Activated CD8-positive, alpha-beta memory T cell treated with anti-CD3 and anti-CD28 coated beads, Interleukin-2, amount 50 U/mL, for 1 hour (primary cell): ENCODE data around the gene KDM4C.

Source experiments
- DNase-seq: peaks from one replicate; pipeline ENCODE4 v3.0.0-alpha.2; 2020; ENCODE audit errors: extremely low read depth

The KDM4C gene

DNA sequence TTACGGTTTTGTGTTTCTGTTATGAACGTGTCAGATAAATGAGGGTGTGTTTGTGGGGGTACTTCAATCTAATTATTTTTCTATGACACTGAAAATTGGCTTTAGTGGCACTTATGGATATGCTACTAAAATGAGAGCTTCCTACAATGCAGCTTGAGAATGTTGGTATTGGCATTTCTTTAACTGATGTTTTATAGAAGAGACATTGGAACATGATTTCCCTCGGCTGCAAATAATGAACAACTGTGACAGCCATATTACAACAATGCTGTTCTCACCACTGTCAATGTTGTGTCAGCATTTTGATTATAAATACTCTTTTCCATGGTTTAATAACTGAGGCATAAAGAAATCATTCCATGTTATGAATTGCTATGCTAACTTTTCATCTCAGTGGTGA is 279.4 kb downstream of the KDM4C start:
- DNase-seq = no peak

DNA sequence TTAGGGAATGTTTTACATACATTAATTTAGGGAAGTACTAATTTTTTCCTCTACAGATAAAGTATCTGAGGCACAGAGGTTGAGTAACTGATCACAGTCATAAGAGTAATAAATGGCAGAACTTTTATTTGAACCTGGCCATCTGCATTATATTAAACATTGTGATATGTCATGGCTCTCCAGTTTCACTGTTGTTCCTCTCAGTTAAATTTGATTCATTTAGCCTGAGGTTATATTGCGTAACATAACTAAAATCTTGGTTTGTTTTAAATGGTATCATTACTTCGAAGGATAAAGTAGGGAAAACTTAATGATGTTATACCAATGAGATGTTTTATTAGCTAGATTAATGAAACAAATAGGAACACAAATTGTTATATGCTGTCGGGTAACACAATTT is 284.4 kb downstream of the KDM4C start:
- no peak for DNase-seq

DNA sequence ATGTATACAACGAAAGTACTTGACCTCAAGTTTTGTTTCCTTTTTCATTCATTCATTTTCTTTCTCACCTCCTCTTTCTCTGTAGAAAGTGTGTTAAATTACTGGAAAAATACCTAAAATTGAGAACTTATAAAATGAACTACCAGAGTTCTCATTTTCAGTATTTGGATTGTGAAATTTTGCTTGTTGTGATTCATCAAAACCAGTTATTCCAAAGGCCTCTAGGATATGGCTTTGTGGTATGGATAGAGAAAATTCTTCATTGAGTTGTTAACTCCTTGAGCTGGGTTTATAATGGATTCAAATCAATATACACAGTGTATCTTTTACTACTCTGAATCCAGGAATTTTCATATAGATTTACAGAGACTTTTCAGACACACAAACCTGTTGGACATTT is 287.6 kb downstream of the KDM4C start:
- no peak for DNase-seq

DNA sequence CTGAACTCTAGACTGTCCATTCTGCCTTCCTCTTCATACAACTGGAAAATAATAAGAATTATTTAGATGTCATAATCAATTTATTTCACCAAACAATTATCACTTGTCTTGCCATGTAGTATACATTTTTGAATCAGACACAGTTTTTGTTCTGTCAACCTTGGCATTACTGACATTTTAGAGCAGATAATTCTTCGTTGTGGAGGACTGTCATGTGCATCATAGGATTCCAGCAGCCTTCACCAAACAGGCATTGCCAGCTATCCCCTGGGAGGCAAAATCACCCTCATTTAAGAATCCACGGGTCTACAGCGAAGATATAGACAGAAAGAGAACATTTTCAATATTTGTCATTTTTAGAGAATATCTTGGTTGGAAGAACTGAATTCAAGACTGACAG is 293.9 kb downstream of the KDM4C start:
- DNase-seq = no peak

DNA sequence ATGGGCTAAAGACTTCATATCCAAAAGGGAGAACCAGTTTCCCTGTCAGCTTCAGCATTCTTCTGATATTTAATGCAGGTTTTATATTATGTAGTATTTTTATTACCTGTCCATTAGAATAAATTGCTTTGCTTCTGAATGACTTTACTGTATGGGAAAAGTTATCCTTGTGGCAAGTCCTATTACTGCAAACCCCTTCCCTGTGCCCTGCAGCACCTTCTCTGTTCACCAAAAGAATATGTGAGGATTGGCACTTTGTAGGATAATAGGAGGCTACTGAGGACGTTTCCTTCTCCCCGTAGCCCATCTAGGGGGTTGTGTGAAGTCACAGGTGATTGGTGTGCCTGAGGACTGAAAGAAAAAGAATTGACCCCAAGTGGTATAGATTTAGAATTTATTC is 296.1 kb downstream of the KDM4C start:
- DNase-seq = no peak

DNA sequence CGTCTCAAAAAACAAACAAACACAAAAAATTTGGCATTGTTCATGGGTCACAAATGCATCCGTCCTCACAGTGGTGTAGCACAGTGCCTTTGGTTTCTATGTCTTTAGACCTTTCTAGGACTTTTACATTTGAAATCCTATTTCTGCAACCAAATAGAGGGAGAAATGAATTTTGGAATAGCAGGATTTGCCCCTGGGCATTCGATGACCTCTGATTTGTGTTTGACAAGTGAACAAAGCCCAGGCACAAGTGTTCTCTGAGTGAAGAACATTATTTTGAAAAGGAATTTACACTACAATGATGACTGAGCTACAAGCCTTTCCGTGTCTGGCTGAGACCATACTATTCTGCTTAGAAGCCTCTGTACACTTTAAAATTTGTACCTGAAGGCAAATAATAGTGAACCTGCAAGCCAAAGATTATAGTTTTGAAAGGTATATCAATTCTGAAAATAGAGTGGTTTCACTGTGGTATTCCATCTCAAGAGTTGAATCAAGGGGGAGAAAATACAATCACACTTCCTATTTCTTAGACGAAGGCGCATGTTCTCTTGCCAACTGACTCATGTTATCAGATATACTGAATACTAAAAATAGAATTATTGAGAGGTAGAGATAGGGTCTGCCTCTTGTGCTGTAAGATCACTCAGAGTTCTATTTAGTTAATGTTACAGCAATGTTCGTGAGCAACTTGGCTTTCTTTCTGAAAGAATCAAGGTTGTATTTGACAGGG is 297.6 kb downstream of the KDM4C start:
- no peak for DNase-seq

DNA sequence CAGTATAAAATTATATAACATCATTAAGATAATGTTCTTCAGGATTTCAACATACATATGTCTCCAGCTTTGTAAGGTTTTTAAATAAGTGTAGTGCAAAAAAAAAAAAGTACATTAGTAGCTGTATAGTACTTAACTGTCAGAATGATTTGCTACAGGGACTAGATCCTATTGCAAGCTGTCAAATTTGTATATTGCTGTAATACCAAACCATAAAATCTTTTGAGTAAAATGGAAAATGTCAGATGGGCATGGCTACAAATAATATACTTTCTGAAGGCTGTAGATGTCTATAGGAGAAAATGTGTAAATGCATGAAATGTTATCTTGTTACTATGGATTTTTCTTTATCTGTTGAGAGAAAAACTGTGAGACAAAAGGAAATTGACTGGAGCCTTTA is 298.5 kb downstream of the KDM4C start:
- no peak for DNase-seq

DNA sequence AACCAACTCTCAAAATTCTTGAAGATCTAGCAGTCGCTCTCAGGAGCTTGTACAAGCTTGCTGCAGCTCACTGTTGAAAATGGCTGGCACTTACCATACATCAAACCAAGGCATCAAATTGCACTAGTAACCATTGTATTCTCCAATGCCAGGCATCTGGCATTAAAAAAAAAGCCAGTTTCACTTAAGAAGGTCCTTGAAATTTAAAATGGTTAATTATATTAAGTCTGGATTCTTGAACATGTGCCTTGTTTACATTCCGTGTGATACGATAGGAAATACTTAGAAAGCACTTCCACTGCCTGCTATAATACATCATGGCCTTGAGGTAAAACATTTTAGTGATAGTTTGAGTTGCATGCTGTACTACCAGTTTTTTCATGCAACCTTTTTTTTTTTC is 300.7 kb downstream of the KDM4C start:
- no peak for DNase-seq

DNA sequence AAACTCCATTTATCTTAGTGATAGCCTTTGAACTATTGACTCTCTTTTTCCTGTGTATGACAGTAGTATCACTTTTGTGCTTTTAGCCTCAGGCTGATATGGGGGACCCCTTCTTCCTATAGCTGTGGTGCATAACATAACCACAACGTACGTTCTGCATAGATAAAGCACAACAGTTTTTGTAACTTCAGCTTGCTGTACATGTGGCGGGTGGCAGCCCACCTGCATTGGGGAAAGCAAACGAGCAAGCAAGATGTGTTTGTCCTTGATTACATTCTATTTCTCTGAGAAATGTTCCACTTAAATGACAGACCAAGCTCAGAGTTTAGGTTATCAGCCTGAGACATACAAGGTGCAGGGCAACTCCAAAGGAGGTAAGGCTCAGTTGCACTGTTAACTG is 309.4 kb downstream of the KDM4C start:
- no peak for DNase-seq

DNA sequence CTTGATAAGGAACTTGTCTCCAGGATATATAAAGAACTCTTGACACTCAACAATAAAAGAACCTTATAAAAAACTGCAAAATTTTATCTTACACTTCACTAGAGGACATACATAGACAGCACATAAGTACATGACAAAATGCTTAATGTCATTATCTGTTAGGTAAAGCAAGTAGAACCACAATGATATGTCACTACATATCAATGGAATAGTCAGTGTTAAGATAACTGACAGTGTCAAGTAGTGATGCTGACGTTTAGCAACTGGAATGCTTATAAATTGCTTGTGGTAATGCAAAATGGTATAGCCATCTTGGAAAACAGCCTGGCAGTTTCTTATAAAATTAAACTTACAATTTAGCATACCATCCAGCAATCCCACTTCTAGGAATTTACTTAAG is 314.1 kb downstream of the KDM4C start:
- no peak for DNase-seq

DNA sequence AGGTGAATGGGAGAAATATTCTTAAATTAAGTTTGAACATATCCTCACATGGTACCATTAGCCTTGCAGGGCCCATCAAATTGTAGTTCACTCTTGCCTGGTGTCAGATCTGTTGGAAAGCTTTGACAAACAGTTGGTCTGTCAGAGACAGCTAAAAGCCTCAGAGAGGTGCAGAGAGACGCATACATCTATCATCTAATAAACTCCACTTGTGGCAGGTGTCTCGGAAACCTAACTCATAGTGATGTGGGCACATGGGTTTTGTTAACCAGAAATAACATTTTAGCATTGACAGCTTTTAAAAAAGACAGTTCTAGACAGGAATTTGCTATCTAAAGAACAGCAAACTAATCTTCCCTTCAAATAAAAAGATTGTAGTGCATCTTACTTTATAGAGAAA is 315.9 kb downstream of the KDM4C start:
- DNase-seq = no peak

DNA sequence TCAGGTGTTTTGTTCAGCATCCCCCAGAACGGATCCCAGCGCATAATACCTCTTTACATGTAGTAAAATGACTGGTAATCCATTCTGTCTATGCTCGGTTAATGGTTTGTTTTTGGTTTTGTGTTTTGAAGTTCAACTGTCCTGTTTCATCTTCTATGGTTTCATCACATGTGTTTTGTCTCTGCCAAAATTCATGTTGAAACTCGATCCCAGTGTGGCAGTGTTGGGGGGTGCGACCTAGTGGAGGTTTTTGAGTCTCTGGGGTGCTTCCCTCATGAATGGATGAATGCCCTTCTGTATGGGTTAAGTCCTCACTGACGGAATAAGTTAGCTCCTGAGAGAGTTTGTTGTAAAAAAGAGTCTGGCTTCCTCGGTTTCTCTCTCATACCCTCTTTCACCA is 317.4 kb downstream of the KDM4C start:
- no peak for DNase-seq

DNA sequence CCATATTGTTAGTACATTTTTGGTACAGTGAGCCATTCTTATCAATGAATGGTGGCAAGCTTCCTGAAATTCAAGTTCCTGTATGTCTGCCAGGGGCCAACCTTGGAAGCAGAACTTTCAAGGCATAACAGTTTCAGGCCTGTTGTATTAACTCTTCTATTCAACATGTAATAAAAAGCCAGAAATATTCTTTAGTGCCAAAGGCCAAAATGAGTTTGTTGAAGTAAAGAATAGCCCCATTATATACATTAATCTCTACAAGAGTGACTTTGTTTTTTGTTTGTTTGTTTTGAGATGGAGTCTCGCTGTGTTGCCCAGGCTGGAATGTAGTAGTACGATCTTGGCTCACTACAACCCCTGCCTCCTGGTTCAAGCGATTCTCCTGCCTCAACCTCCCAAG is 321.3 kb downstream of the KDM4C start:
- no peak for DNase-seq

DNA sequence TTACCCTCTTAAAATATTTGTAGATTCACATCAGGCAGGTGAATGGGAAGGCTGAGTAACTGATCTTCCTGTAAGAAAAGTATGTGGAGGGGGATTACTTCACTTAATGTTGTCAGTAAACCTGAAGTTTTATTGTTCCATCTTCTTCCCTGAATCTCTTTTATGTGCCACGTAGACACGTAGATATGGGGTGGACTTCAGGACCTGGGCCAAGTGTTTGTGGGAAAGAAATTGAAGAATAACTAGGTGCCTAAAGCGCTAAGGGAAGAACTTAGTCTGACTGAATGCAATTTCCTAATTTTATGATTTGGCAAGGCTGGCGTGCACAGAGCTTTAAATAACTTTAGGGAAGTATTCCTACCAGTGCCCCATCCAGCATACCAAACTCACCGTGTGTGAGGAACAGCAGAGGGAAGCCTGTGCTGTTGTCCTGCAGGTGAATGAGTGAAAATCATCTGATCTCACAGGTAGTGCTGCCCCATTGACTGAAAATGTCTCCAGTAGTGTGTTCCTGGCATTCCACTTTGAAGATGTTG is 323.4 kb downstream of the KDM4C start:
- DNase-seq = no peak

DNA sequence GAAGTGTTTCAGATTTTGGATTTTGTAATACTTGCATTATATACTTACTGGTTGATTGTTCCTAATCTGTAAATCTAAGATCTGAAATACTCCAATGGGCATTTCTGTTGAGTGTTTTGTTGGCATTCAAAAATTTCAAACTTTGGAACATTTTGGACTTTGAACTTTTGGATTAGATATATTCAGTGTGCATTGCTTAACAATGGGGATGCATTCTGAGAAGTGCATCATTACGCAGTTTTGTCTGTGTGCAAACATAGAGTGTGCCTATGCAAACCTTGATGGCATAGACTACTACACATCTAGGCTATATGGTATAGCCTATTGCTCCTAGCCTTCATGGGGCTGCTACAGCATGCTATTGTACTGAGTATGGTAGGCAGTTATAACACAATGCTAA is 325.4 kb downstream of the KDM4C start:
- no peak for DNase-seq

DNA sequence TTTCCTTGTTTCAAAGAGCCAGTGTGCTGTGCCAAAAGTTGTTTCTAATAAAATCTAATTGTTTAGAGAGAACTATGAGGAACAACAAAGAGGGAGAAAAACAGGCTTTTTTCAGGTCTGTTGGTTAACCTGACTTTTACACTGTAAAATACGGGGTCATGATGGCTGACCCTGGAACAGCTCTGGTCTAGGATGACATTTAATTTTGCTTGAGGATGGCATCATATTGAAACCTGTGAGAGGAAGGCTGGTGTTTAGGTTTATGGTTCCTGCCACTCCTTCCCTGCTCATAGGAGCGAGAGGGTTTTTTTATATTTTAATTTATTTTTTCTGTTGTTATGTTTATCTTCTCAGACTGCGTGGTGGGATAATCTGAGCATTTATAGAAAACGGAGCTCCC is 327.6 kb downstream of the KDM4C start:
- no peak for DNase-seq

DNA sequence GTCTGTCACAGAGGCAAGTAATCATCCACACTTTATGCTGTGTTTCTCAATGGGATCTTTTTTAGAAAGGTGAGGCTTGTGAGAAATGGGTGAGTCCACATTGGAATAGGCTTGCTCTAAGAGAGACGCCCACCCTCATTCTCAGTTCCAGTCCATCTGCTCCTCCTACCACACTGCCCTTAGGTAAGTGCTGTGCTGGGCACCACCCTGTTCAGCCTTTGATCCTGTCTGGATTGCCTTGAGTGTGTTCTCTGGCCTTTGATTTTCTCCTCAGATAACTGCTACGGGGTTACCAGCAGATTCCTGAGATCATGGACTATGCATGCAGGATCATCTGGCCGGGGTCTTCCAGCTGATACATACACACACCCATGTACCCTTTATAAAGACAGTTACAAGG is 328.6 kb downstream of the KDM4C start:
- DNase-seq = no peak

DNA sequence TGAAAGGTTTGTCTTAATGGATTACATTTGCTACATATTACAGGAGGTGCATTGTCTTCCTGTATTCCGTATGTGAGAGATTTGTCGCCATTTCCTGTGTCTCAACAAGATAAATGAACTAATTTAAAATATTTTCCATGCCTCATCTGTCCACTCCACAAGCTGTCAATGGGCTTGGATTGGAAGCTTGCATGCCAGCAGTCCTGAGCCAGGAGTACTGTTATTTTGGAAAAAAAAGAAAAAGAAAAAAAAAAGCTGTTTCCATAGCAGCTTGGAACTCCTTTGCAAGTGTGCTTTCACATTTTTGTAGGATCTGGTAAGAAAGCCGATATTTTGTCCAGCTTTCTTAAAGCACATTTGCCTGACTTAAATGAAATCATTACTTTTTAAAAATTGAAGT is 330.8 kb downstream of the KDM4C start:
- no peak for DNase-seq

DNA sequence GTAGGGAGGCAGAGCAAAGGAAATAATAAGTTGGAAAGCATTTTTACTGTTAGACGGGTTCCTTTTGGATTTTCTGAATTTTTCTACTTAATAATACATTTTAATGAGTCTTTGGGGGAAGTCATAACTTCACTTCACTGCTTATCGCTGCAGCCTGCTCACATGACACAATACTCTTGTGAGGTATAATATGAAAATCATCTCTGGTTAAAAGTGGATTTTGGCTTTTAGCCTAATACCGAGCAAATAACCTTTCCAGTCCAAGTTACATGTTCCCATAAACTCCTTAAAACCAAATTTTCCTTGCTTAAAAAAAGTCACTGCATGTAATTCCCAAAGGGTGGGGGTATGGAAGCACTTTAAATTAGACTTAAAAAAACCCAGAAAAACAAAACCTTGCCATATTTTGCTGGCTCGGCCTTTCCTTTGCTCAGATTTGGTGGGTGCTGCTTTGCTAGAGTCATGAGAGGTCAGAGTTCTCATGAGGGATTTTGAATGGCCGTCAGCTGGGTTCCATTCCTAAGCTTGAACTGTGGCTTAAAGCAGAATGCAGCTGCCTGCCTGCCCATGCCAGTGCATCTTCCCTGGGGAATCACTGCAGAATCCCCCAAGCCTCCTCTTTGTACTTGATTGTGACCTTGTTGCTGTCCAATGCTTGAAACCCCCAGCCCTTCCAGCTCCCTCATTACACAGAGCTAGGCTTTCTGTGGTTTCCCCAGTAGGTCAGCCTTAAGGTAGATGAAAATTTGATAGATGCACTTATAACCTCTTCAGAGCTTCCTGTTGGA is 331.8 kb downstream of the KDM4C start:
- no peak for DNase-seq

DNA sequence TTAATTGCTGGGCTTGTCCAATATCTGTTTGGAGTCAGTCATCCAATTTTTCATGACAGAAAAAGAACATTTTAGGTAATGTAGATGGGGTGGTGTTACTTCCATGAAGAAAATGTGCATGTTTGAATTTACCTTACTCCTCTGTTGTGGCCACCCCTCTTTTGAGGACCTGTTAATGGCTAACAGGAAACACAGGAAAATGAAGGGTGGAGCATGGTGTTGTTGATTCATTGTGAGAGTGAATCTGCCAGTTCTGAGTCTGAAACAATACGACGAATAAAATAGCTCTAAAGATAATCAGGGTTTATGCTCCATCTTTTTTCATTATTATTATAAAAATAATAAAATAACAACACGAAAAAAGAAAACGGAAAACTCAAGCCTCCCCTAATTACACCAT is 335.3 kb downstream of the KDM4C start:
- DNase-seq = no peak

DNA sequence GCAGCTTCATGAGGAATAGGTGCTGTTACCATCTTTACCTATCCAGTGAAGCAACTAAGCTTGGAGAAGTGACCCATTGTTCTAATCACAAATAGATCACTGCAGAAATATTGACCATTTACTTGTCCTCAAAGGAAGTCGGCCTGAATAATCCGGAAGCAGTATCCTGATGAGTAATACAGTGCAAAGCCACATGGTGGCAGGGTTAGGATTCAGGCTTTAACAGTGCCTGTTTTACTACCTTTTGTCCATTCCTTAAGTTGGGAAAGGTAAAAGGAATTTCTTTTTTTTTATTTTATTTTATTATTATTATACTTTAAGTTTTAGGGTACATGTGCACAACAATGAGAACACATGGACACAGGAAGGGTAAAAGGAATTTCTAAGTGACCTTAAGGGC is 336.3 kb downstream of the KDM4C start:
- DNase-seq = no peak

DNA sequence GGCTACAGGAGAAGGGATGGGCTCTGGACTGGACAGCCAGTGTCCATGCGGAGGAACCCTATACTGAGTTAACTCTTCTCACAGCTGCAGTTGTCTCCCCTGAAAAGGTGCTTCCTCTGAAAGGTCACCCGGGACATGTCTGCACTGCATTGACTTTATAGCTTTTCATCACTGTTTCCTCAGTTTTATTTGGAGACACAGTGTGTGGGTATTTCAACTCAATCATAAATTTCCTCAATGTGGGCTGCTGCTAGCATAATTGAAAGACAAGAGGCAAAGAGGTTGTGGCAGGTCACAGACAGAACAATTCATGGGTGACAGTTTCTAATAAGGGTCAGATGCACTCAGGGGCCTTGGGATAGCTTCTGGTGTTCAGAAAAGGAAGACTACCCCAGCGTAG is 336.8 kb downstream of the KDM4C start:
- DNase-seq = no peak

DNA sequence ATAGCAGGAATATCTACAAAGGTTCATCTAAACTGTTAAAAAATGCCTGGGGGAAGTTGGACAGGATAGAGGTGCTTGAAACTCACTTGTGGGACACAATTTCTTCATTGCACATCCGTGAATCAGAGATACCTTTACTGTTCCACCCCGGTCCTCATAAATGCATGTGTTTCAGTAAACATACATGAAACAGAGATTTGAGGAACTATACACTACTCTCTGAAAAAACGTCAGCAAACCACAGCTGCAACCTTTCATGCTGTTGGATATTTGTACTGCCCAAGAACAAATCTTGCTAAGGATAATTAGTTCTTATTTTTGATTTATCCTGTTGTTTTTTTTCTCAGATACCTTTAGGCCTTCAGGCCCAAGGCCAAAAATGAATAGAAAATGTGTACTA is 337.3 kb downstream of the KDM4C start:
- DNase-seq = no peak
